Measurements from ENCODE around the gene USP16.

USP16 gene

GRCh38 chr21:29030909-29031308, 6.4 kb downstream of the USP16 start:
- in situ Hi-C loops (cut with MboI; ENCODE audit: low sequenced_read_pairs), result no loop called here

GRCh38 chr21:29033301-29033700, 8.8 kb downstream of the USP16 start:
- in situ Hi-C loops (cut with MboI; ENCODE audit: low sequenced_read_pairs), result no loop called here

DNA sequence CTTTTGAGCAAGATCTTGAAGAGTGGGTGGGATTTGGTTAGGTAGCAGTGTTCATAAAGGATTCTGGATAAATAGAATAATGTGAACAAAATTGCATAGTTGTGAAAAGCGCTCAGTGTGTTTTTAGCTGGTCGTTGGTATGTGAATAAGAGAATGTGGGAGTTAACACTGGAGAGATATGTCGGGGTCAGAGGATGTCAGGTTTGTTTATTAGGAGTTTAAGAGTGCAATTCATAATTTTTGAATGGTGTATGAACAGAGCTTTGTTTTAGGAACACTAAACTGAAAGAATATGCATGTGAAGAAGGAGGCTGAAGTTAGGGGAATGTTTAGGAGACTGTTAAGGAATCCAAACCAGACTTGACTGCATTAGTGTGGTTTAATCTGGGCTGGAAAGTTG, 9.4 kb downstream of the USP16 start:
- in situ Hi-C loops (cut with MboI; ENCODE audit: low sequenced_read_pairs), result no loop called here

- in situ Hi-C loops (cut with MboI; ENCODE audit: low sequenced_read_pairs), result no loop called here
Observed at GRCh38 chr21:29034678-29035077, 10.2 kb downstream of the USP16 start.

- in situ Hi-C loops (cut with MboI; ENCODE audit: low sequenced_read_pairs), result no loop called here
Observed at GRCh38 chr21:29052224-29052623, 27.8 kb downstream of the USP16 start.

DNA sequence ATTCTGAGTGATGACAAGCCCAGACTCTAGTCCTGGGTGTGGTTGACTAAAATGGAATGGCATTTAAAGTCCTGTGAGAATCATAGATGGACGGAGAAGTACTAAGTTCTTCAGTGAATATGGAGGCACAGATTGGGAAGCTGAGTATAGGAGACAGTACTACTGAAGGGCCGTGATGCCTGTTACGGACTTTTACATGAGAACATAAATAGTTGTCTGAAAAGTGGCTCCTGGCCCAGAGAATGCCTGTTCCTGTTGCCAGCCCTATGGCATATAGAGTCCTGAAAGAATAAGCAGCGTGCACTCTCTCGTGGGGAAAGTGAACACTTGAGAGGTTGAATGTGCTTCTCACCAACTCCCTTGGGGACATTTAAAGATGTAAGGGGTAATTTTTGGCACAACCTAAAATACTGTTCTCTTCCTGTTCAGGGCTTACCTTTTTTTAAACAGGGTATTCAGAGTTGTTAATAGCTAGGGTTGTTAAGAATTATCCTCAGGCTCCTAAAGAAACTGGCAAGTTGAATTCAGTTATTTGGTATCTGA, 28.6 kb downstream of the USP16 start:
- in situ Hi-C loops (cut with MboI; ENCODE audit: low sequenced_read_pairs), result no loop called here

GRCh38 chr21:29053656-29054055, 29.2 kb downstream of the USP16 start:
- in situ Hi-C loops (cut with MboI; ENCODE audit: low sequenced_read_pairs), result no loop called here

- in situ Hi-C loops (cut with MboI; ENCODE audit: low sequenced_read_pairs), result no loop called here
Observed at GRCh38 chr21:29055080-29055479, 30.6 kb downstream of the USP16 start.

DNA sequence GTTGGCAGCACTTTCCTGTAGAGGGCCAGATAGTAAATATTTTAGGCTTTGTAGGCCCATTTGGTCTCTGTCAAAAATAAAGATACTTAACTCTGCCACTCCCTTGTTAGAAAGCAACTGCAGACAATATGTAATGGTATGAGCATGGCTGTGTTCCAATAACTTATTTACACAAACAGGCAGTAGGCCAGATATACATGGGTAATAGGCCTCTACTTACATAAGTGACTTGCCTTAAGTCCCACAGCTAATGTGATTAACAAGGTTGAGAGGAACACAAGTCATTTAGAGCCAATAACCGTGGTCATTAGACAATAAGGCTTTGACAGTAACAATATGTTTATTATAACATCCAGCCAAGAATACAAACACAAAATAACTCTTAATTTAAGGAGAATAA, 31.5 kb downstream of the USP16 start:
- in situ Hi-C loops (cut with MboI; ENCODE audit: low sequenced_read_pairs), result no loop called here

GRCh38 chr21:29056538-29057050, 32.1 kb downstream of the USP16 start:
- in situ Hi-C loops (cut with MboI; ENCODE audit: low sequenced_read_pairs), result no loop called here

DNA sequence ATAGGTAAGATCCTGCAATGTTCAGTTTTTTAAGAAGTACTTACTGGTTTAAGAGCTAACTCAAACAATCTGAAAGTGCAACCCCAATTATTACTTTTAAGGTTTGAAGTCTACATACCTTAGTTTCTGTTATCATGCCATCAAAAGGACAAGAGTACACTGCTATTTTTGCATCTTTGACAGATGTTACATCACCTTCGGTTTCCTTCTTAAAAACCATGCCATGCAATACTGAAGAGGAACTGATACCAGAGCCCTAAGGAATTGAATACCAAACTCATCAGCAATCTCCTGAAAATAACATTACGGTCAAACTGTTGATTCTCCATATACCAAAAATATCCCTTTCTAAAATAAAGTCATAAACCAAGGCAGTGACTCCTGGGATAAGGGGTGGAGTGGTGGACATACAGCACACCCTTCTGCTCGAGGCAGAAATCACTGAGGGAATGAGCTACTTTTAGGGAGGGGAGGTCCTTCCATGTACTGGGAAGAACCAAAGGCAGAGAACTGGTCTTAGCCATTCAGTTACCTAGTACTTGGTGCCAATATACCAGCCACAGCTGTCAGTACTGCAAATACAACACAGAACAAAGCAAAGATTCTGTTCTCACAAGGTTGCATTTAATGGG, 40.5 kb downstream of the USP16 start:
- in situ Hi-C loops (cut with MboI; ENCODE audit: low sequenced_read_pairs), result no loop called here

- in situ Hi-C loops (cut with MboI; ENCODE audit: low sequenced_read_pairs), result no loop called here
Observed at GRCh38 chr21:29072873-29073221, 48.4 kb downstream of the USP16 start.

- in situ Hi-C loops (cut with MboI; ENCODE audit: low sequenced_read_pairs), result no loop called here
Observed at GRCh38 chr21:29073222-29074006, 48.9 kb downstream of the USP16 start, which contains the start of gene CCT8. TSS of gene CCT8 (minus strand) at chr21:29073648. CDS start at chr21:29073590, 58 bp downstream.

DNA sequence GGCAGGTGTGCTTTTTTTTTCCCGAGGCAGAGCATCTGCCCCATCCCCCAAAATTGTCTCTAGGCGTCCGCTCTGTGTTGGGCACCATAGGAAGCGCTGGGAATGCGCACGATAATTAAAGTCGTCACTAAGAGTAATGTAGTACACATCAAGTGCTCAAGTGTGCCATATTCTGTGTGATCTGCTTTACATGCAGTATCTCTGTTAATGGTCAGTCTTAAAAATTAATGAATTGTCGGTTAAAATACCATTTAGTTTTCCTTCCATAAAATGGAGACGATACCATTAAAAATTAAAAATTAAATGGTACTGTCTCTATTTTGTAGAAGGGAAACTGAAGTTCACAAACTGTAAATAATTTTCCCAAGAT, 49.5 kb downstream of the USP16 start:
- in situ Hi-C loops (cut with MboI; ENCODE audit: low sequenced_read_pairs), result no loop called here

GRCh38 chr21:29074783-29075182, 50.3 kb downstream of the USP16 start:
- in situ Hi-C loops (cut with MboI; ENCODE audit: low sequenced_read_pairs), result loop anchor here (25.0 kb wide), 2 partner anchors 763 to 1113 kb away; no protein-coding TSS in a partner anchor

- in situ Hi-C loops (cut with MboI; ENCODE audit: low sequenced_read_pairs), result loop anchor here (25.0 kb wide), 2 partner anchors 761 to 1111 kb away; no protein-coding TSS in a partner anchor
Observed at GRCh38 chr21:29075706-29076466, 51.4 kb downstream of the USP16 start.

- in situ Hi-C loops (cut with MboI; ENCODE audit: low sequenced_read_pairs), result loop anchor here (25.0 kb wide), 2 partner anchors 760 to 1110 kb away; no protein-coding TSS in a partner anchor
Observed at GRCh38 chr21:29076731-29077640, 52.5 kb downstream of the USP16 start.

GRCh38 chr21:29077651-29078090, 53.2 kb downstream of the USP16 start:
- in situ Hi-C loops (cut with MboI; ENCODE audit: low sequenced_read_pairs), result loop anchor here (25.0 kb wide), 2 partner anchors 760 to 1110 kb away; no protein-coding TSS in a partner anchor

- in situ Hi-C loops (cut with MboI; ENCODE audit: low sequenced_read_pairs), result loop anchor here (25.0 kb wide), 2 partner anchors 758 to 1108 kb away; no protein-coding TSS in a partner anchor
Observed at GRCh38 chr21:29078869-29079767, 54.6 kb downstream of the USP16 start.

Measured in HL-60/S4 treated with retinoic acid at 250 ng/mL for 4 days and 3 days (cell line).